HG03064 (cell line): Measurements from ENCODE around the gene ATN1.

Experiments
- ATAC-seq: cut with Tn5 transposase; IDR thresholded peaks from one replicate; pipeline ENCODE4 v1.9.1; 2021; ENCODE audit warnings: low read depth; ENCODE audit not compliant: unreplicated experiment

The ATN1 gene

DNA sequence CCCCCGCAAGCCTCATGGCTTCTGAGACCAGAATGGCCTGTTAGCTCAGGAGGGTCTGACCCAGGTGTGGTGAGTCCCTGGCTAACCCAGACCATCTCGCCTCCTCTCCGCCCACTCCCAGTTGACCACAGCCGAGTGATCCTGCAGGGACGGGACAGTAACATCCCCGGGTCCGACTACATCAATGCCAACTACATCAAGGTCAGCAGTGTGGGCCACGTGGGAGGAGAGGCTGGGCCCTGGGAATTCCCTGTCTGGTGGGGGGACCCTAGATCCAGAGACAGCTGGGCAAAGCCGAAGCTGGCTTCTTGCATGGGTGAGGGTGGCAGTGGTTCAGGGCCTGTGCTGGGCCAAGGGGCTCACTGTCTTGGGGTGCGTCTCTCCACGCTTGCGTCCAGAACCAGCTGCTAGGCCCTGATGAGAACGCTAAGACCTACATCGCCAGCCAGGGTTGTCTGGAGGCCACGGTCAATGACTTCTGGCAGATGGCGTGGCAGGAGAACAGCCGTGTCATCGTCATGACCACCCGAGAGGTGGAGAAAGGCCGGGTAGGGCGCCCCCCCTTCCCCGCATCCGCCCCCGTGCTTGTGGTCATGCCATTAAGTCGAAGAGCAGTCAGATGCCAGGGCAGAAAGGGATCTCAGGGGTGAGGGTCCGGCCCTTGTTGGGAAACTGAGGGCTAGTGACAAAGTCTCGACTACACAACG, 28.4 kb downstream of the ATN1 start:
- ATAC-seq = no peak

GRCh38 chr12:6957151-6957701, 29.5 kb downstream of the ATN1 start:
- ATAC-seq = no peak

DNA sequence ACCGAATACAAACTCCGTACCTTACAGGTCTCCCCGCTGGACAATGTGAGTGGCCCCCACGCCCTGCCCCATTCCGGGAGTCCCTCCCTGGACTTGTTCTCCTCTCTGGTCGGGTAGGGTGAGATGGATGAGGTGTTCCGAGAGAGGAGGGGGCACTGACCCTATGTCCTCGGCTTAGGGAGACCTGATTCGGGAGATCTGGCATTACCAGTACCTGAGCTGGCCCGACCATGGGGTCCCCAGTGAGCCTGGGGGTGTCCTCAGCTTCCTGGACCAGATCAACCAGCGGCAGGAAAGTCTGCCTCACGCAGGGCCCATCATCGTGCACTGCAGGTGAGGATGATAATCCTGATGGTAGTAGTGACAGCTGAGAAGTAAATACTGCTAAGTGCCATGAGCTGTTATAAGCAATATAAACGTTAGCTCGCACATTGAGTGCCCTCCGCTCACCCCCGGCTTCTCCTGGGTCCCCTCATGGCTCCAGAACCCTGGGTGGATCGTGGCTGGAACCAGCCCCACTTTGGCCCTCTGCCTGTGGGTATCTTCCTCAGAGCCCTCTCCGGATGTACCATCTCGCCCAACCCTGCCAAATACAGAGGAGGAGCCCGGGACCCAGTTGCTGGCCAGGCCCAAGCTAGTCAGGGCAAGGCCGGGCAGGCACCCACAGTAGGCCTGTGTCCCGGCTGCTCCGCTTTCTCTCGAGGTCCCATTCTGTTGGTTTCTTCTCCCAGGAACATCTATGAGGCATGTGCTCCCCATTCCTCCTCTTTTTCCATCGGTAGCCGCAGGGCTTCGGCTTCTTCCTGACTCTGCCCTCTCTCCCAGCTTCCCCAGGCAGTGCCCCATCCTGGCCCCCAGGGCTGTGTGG, 30.2 kb downstream of the ATN1 start:
- no peak for ATAC-seq

GRCh38 chr12:6958609-6959057, 30.9 kb downstream of the ATN1 start:
- peak; percentile 1 for ATAC-seq

DNA sequence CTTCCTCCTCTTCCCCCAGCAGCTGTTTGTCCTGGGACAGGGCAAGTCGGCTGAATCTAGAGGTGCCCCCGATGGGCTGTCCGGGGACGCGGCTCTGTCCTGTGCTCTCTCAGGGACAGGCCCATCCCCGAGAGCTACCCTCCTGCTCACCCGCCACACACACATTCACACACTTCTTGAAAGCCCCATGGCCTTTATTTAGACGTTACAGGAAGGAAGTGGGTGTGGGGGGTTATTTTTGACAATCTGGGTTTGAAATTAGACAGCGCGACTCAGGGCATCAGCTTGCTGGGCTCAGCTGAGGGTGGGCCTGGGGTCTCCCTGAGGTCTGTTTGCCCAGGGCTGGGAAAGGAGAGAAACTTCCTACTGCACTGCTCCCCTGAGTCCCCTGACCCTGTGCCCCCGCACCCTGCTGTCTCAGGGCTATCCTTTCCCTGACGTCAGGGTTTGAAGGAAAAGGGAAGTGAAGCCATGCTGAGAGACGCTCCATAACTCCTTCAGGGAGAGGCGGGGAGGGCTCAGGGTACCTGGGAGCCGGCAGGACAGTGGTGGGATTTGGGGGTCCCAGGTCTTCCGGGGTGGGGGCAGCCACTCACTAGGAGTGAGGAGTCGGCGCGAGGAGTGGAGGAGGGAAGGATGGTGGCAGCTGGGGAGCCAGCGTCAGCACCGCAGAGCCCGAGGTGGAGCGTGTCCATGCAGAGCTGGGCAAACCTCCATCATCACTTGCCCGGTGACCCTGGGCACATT, 31.5 kb downstream of the ATN1 start:
- ATAC-seq = peak; percentile 40

DNA sequence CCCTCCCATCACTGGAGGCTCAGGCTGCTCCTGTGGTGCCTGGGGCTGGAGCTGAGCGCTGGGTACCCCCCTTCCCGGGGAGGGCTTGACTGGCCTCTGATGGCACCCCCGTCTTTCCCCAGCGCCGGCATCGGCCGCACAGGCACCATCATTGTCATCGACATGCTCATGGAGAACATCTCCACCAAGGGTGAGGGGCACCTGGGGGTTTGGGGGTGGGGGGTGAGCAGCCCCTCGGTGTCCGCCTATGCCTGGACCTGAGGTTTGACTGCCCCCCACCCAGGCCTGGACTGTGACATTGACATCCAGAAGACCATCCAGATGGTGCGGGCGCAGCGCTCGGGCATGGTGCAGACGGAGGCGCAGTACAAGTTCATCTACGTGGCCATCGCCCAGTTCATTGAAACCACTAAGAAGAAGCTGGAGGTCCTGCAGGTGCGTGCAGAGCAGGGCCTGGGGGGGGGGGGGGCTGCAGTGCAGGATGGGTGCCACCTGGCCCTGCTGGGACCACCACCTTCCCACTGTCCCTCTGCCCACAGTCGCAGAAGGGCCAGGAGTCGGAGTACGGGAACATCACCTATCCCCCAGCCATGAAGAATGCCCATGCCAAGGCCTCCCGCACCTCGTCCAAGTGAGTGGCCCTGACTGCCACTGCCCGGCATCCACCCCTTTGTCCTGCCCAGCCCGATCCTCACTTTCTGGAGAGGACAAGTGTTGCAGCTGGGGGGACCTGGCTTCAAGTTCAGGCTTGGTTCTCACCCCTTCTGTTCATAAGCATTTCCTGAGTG, 32.2 kb downstream of the ATN1 start:
- ATAC-seq = no peak

DNA sequence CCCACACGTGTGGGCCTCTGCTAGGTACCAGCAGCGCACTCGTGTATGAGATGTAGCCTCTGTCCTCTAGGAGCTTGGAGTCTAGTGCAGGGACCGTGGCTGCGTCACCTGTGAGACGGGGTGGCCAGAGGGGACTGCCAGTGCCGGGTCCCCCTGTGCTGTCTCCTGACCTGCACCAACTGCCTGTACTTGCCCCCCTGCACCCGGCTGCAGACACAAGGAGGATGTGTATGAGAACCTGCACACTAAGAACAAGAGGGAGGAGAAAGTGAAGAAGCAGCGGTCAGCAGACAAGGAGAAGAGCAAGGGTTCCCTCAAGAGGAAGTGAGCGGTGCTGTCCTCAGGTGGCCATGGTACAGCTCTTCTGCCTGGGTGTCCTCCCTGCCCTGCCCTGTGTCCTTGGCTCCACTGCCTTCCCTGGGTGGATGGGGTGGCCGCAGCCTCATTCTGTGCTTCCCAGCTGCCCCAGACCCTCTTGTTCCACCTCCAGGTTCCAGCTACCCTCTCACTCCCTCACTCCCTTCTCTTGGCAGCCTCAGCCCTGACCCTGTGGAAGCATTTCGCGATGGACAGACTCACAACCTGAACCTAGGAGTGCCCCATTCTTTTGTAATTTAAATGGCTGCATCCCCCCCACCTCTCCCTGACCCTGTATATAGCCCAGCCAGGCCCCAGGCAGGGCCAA, 33.0 kb downstream of the ATN1 start:
- ATAC-seq = no peak

DNA sequence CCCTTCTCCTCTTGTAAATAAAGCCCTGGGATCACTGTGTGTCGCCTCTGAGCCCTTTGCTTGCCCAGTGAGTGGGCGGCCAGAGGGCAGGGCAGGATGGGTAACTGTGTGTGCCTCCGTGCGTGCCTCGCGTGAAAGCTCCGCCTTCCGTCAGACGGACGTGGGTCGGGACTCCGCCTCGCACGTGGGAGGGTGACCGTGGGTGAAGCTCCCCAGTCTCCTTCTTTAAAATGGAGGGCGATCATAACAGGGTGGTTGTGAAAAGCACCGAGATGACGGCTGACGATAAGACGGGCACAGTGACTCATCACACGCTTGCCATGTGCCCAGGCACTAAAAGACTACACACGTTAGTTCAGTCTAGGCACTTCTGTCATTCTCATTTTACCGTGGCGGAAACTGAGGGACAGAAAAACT, 33.5 kb downstream of the ATN1 start:
- no peak for ATAC-seq

- no peak for ATAC-seq
Measured at GRCh38 chr12:6961695-6962284, 34.0 kb downstream of the ATN1 start.

GRCh38 chr12:6962285-6963015, 34.7 kb downstream of the ATN1 start:
- ATAC-seq = no peak

DNA sequence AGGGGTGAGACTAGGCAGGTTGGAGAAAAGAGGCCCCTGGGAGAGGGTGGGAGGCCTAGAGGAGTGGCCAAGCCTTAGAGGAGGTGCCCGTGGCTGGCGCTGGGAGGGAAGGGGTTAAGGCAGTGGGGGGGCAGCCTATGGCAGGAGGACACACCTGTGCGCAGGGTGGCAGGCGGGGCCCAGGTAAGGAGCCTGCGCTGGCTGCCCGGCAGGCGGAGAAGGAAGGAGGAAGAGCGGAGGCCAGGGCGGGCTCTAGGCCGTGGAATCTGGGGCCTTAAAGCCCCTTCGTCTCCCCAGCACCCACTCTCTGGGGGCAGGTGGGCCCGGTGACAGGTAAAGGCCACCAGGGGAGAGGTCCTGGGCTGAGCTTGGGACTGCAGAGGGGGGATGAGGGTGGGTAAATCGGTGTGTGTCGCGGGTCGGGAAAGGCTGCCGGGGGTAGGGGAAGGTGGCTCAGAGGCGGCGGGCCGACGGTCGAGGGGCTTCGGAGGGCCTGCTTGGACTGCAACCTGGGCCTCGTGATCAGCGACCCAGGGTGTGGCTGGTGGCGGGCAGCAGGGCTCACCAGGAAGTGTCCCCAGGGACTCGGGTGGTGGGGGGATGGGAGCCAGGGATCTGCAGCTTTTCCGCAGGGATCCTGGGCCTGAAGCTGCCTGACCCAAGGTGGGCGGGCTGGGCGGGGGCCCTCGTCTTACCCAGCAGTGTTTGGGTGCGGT, 35.4 kb downstream of the ATN1 start:
- ATAC-seq = no peak

DNA sequence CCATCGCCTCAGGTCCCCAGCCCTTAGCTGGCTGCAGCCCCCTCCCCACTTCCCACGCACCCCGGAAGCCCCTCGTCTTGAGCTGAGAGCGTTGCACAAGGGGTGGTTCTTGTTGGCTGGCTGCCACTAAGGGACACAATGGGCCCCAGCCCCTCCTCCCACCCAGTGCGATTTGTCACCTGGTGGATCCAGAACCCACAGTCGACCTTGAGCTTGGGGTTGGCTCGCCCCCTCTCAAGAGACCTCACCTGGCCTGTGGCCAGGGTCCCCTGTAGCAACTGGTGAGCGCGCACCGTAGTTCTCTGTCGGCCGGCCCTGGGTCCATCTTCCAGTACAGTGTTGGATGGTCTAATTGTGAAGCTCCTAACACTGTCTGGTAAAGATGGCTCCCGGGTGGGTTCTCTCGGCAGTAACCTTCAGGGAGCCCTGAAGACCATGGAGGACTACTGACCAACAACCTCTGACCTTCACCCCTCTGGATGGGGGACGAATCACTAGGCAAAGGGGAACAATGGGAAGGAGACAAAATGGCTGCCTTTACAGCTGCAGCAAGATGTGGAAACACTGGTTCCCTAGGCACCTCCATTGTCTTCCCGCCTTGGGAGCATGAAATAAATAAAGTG, 36.1 kb downstream of the ATN1 start:
- no peak for ATAC-seq

DNA sequence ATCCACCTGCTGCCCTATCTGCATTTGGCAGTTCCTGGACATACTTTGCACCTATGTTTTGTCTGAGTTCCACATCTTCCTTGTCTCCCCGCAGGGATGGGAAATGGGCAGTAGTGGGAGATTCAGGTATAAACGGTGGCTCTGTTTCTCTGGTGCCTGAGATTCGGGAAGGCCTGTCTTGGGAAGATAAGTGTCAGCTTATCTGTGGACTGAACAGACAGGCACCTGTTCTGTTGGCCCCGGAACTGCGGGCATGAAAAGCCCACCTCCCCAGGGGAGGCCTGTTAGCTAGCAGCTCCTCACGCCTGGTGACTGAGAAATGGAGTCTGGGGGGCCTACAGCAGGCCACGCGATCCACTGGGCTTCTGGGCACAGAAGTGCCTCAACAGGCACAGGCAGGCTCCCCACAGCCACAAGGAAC, 36.9 kb downstream of the ATN1 start:
- no peak for ATAC-seq

DNA sequence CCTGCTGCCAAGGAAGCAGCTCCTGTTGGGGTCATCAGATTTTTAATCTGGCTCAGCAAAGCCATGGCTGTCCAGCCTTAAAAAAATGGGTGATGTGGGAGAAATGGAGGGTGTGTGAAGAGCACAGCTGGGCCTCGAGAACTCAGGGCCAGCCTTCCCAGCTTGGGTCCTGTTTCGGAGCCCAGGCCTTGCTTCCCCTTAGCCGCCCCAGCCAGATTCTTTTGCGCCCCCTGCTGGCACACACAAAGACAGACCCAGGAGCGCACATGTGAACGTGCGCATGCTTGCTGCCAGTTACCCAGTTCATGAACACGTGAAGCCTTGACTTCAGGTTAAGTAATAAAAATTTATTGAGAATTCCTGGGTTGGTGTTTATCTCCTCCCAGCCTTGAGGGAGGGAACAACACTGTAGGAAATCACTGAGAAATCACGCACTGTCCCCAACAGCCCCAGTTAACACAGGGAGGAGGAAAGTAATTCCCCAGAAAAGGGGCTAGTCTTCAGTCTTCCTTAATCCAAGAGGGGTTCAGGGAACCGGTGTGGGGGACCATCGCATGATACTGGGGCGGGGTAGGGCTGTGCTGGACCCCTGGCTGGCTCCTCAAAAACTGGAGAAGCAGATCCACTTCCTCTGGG, 37.4 kb downstream of the ATN1 start:
- ATAC-seq = no peak

DNA sequence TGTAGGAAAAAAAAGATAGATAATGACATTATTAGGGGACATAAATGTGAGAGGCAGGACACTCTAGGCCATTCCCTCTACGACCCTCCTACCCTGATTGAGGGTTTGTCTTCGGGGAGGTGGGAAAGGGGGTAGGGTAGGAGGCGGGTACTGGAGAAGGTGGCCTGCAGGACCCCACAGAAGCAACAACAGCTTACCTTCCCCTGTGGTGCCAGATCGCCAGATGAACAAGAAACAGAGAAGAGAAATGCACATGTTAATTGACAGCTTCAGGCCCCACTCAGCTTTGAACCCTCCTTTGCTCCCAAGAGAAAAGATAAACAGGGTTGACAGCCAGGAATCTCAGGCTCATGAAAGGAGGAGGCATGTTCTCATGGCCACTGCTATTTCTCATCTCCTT, 38.0 kb downstream of the ATN1 start:
- ATAC-seq = no peak

DNA sequence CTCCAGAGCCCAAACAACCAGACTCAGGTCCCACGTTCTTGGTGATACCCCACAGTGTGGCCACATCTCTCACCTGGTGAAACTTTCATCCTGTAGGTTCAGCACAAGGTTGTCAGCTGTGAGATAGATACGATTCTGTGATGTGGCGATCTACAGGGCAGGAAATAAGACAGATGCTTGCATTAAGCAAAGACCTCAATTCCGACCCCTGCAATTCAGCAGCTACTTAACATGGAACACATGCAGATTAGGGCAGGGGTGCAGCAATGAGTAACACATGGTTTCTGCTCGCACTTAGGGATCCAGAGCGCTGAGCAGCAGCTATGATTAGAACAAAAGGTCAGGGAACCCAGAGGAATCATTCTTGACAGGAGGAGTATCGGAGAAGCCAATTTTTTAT, 38.6 kb downstream of the ATN1 start:
- ATAC-seq = no peak

DNA sequence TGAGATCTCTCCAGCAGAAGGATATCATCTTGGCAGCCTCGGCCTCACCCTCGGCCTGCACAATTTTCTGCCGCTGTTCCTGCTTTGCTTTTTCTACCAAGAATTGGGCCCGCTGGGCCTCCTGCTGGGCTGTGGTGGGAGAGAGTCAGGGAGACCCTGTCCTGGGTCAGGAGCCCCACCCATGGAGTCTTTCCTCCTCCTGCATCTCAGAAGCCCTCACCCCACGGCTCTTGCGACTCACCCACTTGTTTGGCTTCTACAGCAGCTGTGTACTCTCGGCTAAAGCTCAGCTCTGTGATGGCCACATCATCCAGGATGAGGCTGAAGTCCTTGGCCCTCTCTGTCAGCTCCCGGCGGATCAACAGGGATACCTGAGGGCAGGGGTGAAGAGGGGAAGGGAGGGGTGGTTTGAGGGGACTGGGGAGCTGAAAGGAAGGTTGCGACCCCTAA, 39.9 kb downstream of the ATN1 start:
- no peak for ATAC-seq
